ENCODE measurements around the gene ETF1. TPM values are rescaled to one million over a fixed set of nuclear protein-coding genes. Genes with fewer than 3 reads are reported as not detected.

Gene ETF1
- total RNA-seq, 4 donors from 2014 or later, result 71.2 to 99.9 (median 87.7) TPM

DNA sequence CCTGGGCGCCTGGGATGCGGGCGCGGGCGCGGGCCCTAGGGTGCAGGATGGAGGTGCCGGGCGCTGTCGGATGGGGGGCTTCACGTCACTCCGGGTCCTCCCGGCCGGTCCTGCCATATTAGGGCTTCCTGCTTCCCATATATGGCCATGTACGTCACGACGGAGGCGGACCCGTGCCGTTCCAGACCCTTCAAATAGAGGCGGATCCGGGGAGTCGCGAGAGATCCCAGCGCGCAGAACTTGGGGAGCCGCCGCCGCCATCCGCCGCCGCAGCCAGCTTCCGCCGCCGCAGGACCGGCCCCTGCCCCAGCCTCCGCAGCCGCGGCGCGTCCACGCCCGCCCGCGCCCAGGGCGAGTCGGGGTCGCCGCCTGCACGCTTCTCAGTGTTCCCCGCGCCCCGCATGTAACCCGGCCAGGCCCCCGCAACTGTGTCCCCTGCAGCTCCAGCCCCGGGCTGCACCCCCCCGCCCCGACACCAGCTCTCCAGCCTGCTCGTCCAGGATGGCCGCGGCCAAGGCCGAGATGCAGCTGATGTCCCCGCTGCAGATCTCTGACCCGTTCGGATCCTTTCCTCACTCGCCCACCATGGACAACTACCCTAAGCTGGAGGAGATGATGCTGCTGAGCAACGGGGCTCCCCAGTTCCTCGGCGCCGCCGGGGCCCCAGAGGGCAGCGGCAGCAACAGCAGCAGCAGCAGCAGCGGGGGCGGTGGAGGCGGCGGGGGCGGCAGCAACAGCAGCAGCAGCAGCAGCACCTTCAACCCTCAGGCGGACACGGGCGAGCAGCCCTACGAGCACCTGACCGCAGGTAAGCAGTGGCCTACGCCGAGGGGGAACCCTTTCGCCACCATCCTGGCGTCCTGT is 77.5 kb downstream of the ETF1 start, which contains the start of gene EGR1:
Gene EGR1 (plus strand): TSS at position 219 of the 864 bp plus-strand sequence. CDS start 283 bp downstream, at position 502.
- no peaks in the 10 kb centered on the region for H3K27me3 ChIP-seq
- DNase-seq (ENCODE audit: low spot score in 2 of 2), result peak; percentile 98
- TF ChIP-seq POLR2A (IDR thresholded peaks at IDR 0.05) (peak; percentile 96 to 99), POLR2AphosphoS5 (IDR thresholded peaks at IDR 0.05) (peak in 2 of 3 donors; percentile 38 to 63), EP300 (IDR thresholded peaks at IDR 0.05) (no peak)
- TF ChIP-seq, protein P1, sequence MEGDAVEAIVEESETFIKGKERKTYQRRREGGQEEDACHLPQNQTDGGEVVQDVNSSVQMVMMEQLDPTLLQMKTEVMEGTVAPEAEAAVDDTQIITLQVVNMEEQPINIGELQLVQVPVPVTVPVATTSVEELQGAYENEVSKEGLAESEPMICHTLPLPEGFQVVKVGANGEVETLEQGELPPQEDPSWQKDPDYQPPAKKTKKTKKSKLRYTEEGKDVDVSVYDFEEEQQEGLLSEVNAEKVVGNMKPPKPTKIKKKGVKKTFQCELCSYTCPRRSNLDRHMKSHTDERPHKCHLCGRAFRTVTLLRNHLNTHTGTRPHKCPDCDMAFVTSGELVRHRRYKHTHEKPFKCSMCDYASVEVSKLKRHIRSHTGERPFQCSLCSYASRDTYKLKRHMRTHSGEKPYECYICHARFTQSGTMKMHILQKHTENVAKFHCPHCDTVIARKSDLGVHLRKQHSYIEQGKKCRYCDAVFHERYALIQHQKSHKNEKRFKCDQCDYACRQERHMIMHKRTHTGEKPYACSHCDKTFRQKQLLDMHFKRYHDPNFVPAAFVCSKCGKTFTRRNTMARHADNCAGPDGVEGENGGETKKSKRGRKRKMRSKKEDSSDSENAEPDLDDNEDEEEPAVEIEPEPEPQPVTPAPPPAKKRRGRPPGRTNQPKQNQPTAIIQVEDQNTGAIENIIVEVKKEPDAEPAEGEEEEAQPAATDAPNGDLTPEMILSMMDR (IDR thresholded peaks at IDR 0.05), result no peak
- H3K4me3 ChIP-seq, result peak within 1 kb of the TSS; percentile 87
- H3K4me1 ChIP-seq, result peaks cover 76% of the 10 kb centered on the region
- peaks cover 15% of the 10 kb centered on the region for H3K36me3 ChIP-seq
- H3K27ac ChIP-seq, result peak within 1 kb of the TSS; percentile 99
- no peaks in the 10 kb centered on the region for H3K9me3 ChIP-seq
- WGBS, result 0% methylated on average over 23 of the region's 85 CpGs

DNA sequence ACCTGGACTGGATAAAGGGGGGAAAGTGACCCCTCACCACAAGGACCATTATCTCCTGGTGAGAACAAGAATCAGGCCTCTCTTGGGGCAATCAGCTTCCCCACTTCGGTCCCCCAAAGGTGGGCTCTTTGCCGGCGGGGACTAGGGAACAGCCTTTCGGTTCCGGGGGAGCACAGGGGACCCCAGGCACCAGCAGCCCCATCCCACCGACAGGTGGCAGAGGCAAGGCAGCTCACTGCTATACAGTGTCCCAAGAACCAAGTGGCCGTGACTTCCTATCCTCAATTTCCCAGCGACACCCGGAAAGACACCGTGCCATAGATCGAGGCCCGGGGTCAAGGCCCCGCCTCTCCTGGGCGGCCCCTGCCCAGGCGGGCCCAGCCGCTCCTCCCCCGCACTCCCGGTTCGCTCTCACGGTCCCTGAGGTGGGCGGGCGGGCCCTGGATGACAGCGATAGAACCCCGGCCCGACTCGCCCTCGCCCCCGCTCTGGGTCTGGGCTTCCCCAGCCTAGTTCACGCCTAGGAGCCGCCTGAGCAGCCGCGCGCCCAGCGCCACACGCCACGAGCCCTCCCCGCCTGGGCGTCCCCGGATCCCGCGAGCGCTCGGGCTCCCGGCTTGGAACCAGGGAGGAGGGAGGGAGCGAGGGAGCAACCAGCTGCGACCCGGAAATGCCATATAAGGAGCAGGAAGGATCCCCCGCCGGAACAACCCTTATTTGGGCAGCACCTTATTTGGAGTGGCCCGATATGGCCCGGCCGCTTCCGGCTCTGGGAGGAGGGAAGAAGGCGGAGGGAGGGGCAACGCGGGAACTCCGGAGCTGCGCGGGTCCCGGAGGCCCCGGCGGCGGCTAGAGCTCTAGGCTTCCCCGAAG is 78.4 kb downstream of the ETF1 start:
- Histone ChIP-seq H3K27ac (peak overlapping the region; percentile 99), H3K4me3 (peak overlapping the region; percentile 87)
- WGBS, result 0% methylated on average over 24 of the region's 64 CpGs

DNA sequence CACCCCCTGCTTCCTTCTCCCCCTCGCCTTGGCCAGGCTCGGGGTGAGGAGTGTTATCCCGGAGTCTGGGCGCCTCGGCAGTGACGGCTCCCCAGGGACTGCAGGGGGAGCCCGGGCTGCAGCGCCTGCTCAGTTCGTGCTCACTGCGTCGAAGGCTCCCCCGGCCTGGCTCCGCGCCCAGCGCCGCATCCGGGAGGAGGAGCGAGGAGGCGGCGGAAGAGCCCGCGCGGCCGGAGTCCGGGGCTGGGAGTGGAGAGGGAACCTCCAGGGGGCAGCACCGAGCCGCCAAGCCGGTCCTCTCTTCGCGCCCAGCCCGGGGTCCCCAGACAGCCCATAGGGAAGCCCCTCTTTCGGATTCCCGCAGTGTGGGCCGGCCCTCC is 79.0 kb downstream of the ETF1 start:
- no peaks in the 10 kb centered on the region for H3K27me3 ChIP-seq
- peaks cover 75% of the 10 kb centered on the region for H3K4me1 ChIP-seq
- H3K36me3 ChIP-seq, result peaks cover 15% of the 10 kb centered on the region
- WGBS, result 0% methylated on average over 8 of the region's 34 CpGs
- H3K27ac ChIP-seq, result peak overlapping the region; percentile 99
- TF ChIP-seq POLR2A (IDR thresholded peaks at IDR 0.05) (peak in 1 of 2 donors; percentile 68), POLR2AphosphoS5 (IDR thresholded peaks at IDR 0.05) (peak in 2 of 3 donors; percentile 84 to 91), EP300 (IDR thresholded peaks at IDR 0.05) (no peak)
- TF ChIP-seq, protein P1 (IDR thresholded peaks at IDR 0.05), result peak; percentile 89 to 97
- peak overlapping the region; percentile 87 for H3K4me3 ChIP-seq
- DNase-seq (ENCODE audit: low spot score in 2 of 2), result peak; percentile 95 to 96
- H3K9me3 ChIP-seq, result no peaks in the 10 kb centered on the region

More for the DNA sequence above, 78.4 kb downstream of the ETF1 start:
- H3K4me1 ChIP-seq, result peaks cover 77% of the 10 kb centered on the region
- H3K27me3 ChIP-seq, result no peaks in the 10 kb centered on the region
- H3K36me3 ChIP-seq, result peaks cover 15% of the 10 kb centered on the region
- TF ChIP-seq POLR2A (IDR thresholded peaks at IDR 0.05), result peak in 1 of 2 donors; percentile 65
- TF ChIP-seq EP300 (IDR thresholded peaks at IDR 0.05), result no peak
- TF ChIP-seq, protein P1 (IDR thresholded peaks at IDR 0.05), result peak; percentile 0 to 34
- TF ChIP-seq POLR2AphosphoS5 (IDR thresholded peaks at IDR 0.05), result peak; percentile 5 to 92 (median 45)
- DNase-seq (ENCODE audit: low spot score in 2 of 2), result peak; percentile 99
- no peaks in the 10 kb centered on the region for H3K9me3 ChIP-seq

DNA sequence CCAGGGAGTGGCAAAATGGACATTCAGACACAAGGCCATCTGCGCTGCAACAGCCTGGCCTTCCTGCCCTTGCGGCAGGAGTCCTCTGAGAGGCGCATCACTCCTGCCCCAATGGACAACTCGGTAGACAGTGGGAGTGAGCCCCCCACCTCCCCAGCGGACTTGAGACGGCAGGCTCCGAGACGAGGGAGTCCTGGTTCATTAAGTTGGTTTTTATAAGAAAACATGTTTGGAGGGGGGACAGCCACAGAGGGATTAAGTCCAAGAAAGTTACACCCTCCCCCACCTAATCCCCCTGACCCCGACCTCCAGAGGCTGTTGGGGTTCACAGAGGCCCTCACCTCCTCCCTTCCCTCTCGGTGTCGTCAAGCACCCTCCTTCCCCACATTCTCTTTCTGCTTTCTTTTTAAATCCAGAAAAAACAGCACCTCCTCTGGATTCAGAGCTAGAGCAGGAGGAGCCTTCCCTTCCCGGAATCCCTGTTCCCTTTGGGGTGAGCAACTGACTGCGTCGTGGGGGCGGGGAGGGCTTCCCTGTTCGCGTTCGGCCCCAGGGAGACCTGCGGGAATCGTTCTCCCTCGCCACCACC is 79.5 kb downstream of the ETF1 start:
- Histone ChIP-seq H3K4me1 (peaks cover 75% of the 10 kb centered on the region), H3K4me3 (peak overlapping the region; percentile 87), H3K27ac (peak overlapping the region; percentile 99), H3K27me3 (no peaks in the 10 kb centered on the region), H3K9me3 (no peaks in the 10 kb centered on the region), H3K36me3 (peaks cover 15% of the 10 kb centered on the region)
- 14% methylated on average over 21 of the region's 21 CpGs for WGBS
- TF ChIP-seq POLR2A (IDR thresholded peaks at IDR 0.05), result no peak
- TF ChIP-seq, protein P1 (IDR thresholded peaks at IDR 0.05), result no peak
- no peak for TF ChIP-seq EP300 (IDR thresholded peaks at IDR 0.05)
- TF ChIP-seq POLR2AphosphoS5 (IDR thresholded peaks at IDR 0.05), result no peak
- DNase-seq (ENCODE audit: low spot score in 2 of 2), result no peak
